WTC11 (cell line): ENCODE measurements around the gene HID1. TPM values are rescaled to one million over a fixed set of nuclear protein-coding genes. Genes with fewer than 3 reads are reported as not detected.

Source experiments
- ATAC-seq: fragments of 200-7000 bp; cut with Tn5 transposase; 2 replicates; pipeline ENCODE4 v1.10.0; 2021; ENCODE audit warnings: mild to moderate bottlenecking, moderate library complexity
- CTCF ChIA-PET: fragments of 300-600 bp; sonication (Branson Sonifier 250); formaldehyde crosslinking; loops from one replicate; lab custom pipeline; 2021; ENCODE audit warnings: antibody characterized with exemption; lab: Charles Lee
- POLR2A ChIA-PET: fragments of 350-600 bp; sonication (Branson Sonifier 250); formaldehyde crosslinking; loops from one replicate; lab custom pipeline; 2021; ENCODE audit warnings: antibody characterized with exemption; lab: Charles Lee
- DNase-seq: peaks from one replicate; pipeline ENCODE4 v3.0.0; 2021; ENCODE audit warnings: low spot score
- H3K27ac Mint-ChIP-seq: 2 replicates; pipeline ENCODE4 v1.8.0; 2021; ENCODE audit warnings: mixed read lengths
- H3K27me3 Mint-ChIP-seq: 2 replicates; pipeline ENCODE4 v1.8.0; 2021; ENCODE audit warnings: low read depth, mild to moderate bottlenecking, moderate library complexity, mixed read lengths
- H3K36me3 Mint-ChIP-seq: 2 replicates; pipeline ENCODE4 v1.8.0; 2021; ENCODE audit warnings: mixed read lengths
- H3K4me1 Mint-ChIP-seq: 2 replicates; pipeline ENCODE4 v1.8.0; 2022; ENCODE audit warnings: mixed read lengths
- H3K4me3 Mint-ChIP-seq: 2 replicates; pipeline ENCODE4 v1.8.0; 2021; ENCODE audit warnings: mild to moderate bottlenecking, moderate library complexity, mixed read lengths
- H3K9me3 Mint-ChIP-seq: 2 replicates; pipeline ENCODE4 v1.8.0; 2021; ENCODE audit warnings: mixed read lengths
- CREM ChIP-seq: sonication (generic); formaldehyde crosslinking; IDR thresholded peaks from 2 replicates; pipeline ENCODE4 v1.8.1; 2022; ENCODE audit warnings: mild to moderate bottlenecking, missing genetic modification reagents, moderate library complexity
- CTCF ChIP-seq: fragments of 200-600 bp; IDR thresholded peaks from 2 replicates; pipeline ENCODE4 v1.8.0; 2022; ENCODE audit warnings: antibody characterized with exemption
- E2F5 ChIP-seq: sonication (generic); formaldehyde crosslinking; IDR thresholded peaks from 2 replicates; pipeline ENCODE4 v1.8.1; 2022; ENCODE audit warnings: mild to moderate bottlenecking, moderate library complexity, missing genetic modification reagents
- ESRRA ChIP-seq: sonication (generic); formaldehyde crosslinking; IDR thresholded peaks from 2 replicates; pipeline ENCODE4 v1.8.1; 2022; ENCODE audit warnings: mild to moderate bottlenecking, missing genetic modification reagents, borderline replicate concordance
- FOXP1 ChIP-seq: sonication (generic); formaldehyde crosslinking; IDR thresholded peaks from 2 replicates; pipeline ENCODE4 v1.8.0; 2022; ENCODE audit warnings: missing genetic modification reagents, mild to moderate bottlenecking, moderate library complexity, borderline replicate concordance
- HMGXB4 ChIP-seq: sonication (generic); formaldehyde crosslinking; IDR thresholded peaks from 2 replicates; pipeline ENCODE4 v1.8.1; 2023; ENCODE audit warnings: mild to moderate bottlenecking, moderate library complexity, missing genetic modification reagents
- JAZF1 ChIP-seq: fragments of 250-450 bp; sonication (Bioruptor Pico); IDR thresholded peaks from 2 replicates; pipeline ENCODE4 v1.9.0; 2021; ENCODE audit warnings: moderate library complexity, mild to moderate bottlenecking, inconsistent platforms
- JUN ChIP-seq: sonication (generic); formaldehyde crosslinking; IDR thresholded peaks from 2 replicates; pipeline ENCODE4 v1.8.0; 2023; ENCODE audit warnings: mild to moderate bottlenecking, missing genetic modification reagents
- MLX ChIP-seq: sonication (generic); formaldehyde crosslinking; IDR thresholded peaks from 2 replicates; pipeline ENCODE4 v1.8.1; 2023; ENCODE audit warnings: mild to moderate bottlenecking, missing genetic modification reagents, moderate library complexity
- MXD4 ChIP-seq: fragments of 250-450 bp; sonication (Bioruptor Pico); IDR thresholded peaks from 2 replicates; pipeline ENCODE4 v1.8.0; 2021; ENCODE audit warnings: mild to moderate bottlenecking, moderate library complexity, borderline replicate concordance
- NFE2L1 ChIP-seq: sonication (generic); formaldehyde crosslinking; IDR thresholded peaks from 2 replicates; pipeline ENCODE4 v1.8.1; 2023; ENCODE audit warnings: missing genetic modification reagents
- SOX15 ChIP-seq: fragments of 250-450 bp; sonication (Bioruptor Pico); IDR thresholded peaks from 2 replicates; pipeline ENCODE4 v1.9.0; 2021; ENCODE audit warnings: mild to moderate bottlenecking
- TP53 ChIP-seq: sonication (generic); formaldehyde crosslinking; IDR thresholded peaks from 2 replicates; pipeline ENCODE4 v1.8.1; 2023; ENCODE audit warnings: mild to moderate bottlenecking, missing genetic modification reagents
- USF2 ChIP-seq: sonication (generic); formaldehyde crosslinking; IDR thresholded peaks from 2 replicates; pipeline ENCODE4 v1.8.1; 2023; ENCODE audit warnings: mild to moderate bottlenecking, missing genetic modification reagents, moderate library complexity
- ZBTB43 ChIP-seq: sonication (generic); formaldehyde crosslinking; IDR thresholded peaks from 2 replicates; pipeline ENCODE4 v1.8.1; 2023; ENCODE audit warnings: mild to moderate bottlenecking, missing genetic modification reagents
- ZNF317 ChIP-seq: sonication (generic); formaldehyde crosslinking; IDR thresholded peaks from 2 replicates; pipeline ENCODE4 v1.8.1; 2023; ENCODE audit warnings: low read depth, mild to moderate bottlenecking, moderate library complexity, missing genetic modification reagents, borderline replicate concordance
- ZNF512 ChIP-seq: sonication (generic); formaldehyde crosslinking; IDR thresholded peaks from 2 replicates; pipeline ENCODE4 v1.8.1; 2022; ENCODE audit warnings: missing genetic modification reagents, borderline replicate concordance
- total RNA-seq: library from RNA; stranded (reverse); gene quantifications from 3 replicates; pipeline ENCODE4 v1.2.3, GENCODE V29; 2021
- TF ChIP-seq, protein P1 (sequence below): sonication (generic); formaldehyde crosslinking; IDR thresholded peaks from 2 replicates; pipeline ENCODE4 v1.8.0; 2023; ENCODE audit warnings: mild to moderate bottlenecking, missing genetic modification reagents
- TF ChIP-seq, protein P2 (sequence below): sonication (generic); formaldehyde crosslinking; conservative IDR thresholded peaks from 2 replicates; pipeline ENCODE4 v1.8.1; 2023; ENCODE audit warnings: mild to moderate bottlenecking, low read depth, missing genetic modification reagents, moderate library complexity

HID1 gene
- total RNA-seq, 1 experiment from 2014 or later = 16.7 TPM

GRCh38 chr17:74949455-74950115, 23.0 kb downstream of the HID1 start (continued):
- TF ChIP-seq ESRRA (CRISPR knock-in tag) (no peak), CTCF (no peak), USF2 (CRISPR knock-in tag) (no peak), FOXP1 (CRISPR knock-in tag) (no peak), MXD4 (CRISPR knock-in tag) (no peak), ZBTB43 (CRISPR knock-in tag) (no peak)

GRCh38 chr17:74947041-74947754, 25.4 kb downstream of the HID1 start:
- H3K4me1 Mint-ChIP-seq = peaks cover 20% of the 10 kb centered on the region
- TF ChIP-seq TP53 (no peak), MLX (CRISPR knock-in tag) (no peak), NFE2L1 (CRISPR knock-in tag) (no peak), ZNF317 (CRISPR knock-in tag) (no peak), CREM (no peak), ZNF512 (CRISPR knock-in tag) (no peak), JAZF1 (CRISPR knock-in tag) (no peak), JUN (CRISPR knock-in tag) (no peak), SOX15 (CRISPR knock-in tag) (no peak), E2F5 (CRISPR knock-in tag) (no peak), HMGXB4 (CRISPR knock-in tag) (no peak)
- TF ChIP-seq, protein P1, sequence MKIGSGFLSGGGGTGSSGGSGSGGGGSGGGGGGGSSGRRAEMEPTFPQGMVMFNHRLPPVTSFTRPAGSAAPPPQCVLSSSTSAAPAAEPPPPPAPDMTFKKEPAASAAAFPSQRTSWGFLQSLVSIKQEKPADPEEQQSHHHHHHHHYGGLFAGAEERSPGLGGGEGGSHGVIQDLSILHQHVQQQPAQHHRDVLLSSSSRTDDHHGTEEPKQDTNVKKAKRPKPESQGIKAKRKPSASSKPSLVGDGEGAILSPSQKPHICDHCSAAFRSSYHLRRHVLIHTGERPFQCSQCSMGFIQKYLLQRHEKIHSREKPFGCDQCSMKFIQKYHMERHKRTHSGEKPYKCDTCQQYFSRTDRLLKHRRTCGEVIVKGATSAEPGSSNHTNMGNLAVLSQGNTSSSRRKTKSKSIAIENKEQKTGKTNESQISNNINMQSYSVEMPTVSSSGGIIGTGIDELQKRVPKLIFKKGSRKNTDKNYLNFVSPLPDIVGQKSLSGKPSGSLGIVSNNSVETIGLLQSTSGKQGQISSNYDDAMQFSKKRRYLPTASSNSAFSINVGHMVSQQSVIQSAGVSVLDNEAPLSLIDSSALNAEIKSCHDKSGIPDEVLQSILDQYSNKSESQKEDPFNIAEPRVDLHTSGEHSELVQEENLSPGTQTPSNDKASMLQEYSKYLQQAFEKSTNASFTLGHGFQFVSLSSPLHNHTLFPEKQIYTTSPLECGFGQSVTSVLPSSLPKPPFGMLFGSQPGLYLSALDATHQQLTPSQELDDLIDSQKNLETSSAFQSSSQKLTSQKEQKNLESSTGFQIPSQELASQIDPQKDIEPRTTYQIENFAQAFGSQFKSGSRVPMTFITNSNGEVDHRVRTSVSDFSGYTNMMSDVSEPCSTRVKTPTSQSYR (CRISPR knock-in tag) = no peak
- TF ChIP-seq, protein P2, sequence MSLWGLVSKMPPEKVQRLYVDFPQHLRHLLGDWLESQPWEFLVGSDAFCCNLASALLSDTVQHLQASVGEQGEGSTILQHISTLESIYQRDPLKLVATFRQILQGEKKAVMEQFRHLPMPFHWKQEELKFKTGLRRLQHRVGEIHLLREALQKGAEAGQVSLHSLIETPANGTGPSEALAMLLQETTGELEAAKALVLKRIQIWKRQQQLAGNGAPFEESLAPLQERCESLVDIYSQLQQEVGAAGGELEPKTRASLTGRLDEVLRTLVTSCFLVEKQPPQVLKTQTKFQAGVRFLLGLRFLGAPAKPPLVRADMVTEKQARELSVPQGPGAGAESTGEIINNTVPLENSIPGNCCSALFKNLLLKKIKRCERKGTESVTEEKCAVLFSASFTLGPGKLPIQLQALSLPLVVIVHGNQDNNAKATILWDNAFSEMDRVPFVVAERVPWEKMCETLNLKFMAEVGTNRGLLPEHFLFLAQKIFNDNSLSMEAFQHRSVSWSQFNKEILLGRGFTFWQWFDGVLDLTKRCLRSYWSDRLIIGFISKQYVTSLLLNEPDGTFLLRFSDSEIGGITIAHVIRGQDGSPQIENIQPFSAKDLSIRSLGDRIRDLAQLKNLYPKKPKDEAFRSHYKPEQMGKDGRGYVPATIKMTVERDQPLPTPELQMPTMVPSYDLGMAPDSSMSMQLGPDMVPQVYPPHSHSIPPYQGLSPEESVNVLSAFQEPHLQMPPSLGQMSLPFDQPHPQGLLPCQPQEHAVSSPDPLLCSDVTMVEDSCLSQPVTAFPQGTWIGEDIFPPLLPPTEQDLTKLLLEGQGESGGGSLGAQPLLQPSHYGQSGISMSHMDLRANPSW (CRISPR knock-in tag) = no peak

More at GRCh38 chr17:74947041-74947754, 25.4 kb downstream of the HID1 start:
- DNase-seq (no peak), ATAC-seq (no peak)
- Mint-ChIP-seq H3K27me3 (peaks cover 8% of the 10 kb centered on the region), H3K27ac (no peak overlapping the region), H3K36me3 (no peaks in the 10 kb centered on the region), H3K4me3 (no peak overlapping the region), H3K9me3 (no peaks in the 10 kb centered on the region)
- ChIA-PET CTCF (interaction anchor here (1.1 to 5.9 kb wide), 5 partner anchors 11 to 40 kb away, joined by 3 to 56 read pairs (median 4); partner anchors contain the start of genes CDR2L and OTOP3), POLR2A (interaction anchor here (0.6 kb wide), 1 partner anchor 13 kb away, joined by 5 read pairs; no protein-coding TSS in a partner anchor)
